Ecto neural progenitor cell (in vitro differentiated cells): ENCODE data around the gene DAD1.
"Not testable (repeated sequence)": the region's sequence is repeated elsewhere in the genome, so short reads cannot be mapped to it uniquely, and the experiment has no call there.

Experiments used
- DNase-seq: peaks from one replicate; pipeline ENCODE4 v3.0.0-alpha.2; 2018; ENCODE audit warnings: low spot score

The DAD1 gene

GRCh38 chr14:22598896-22599244, 9.8 kb upstream of the DAD1 start:
- no peak for DNase-seq

GRCh38 chr14:22598099-22598895, 9.3 kb upstream of the DAD1 start, which contains the start of gene ABHD4:
ABHD4 (plus strand) TSS chr14:22598300; CDS start chr14:22598307, 7 bp downstream.
- peak; percentile 89 for DNase-seq

- no peak for DNase-seq
Observed at GRCh38 chr14:22597771-22598098, 8.7 kb upstream of the DAD1 start.

- no peak for DNase-seq
Observed at GRCh38 chr14:22597265-22597664, 8.2 kb upstream of the DAD1 start.

- DNase-seq = no peak
Observed at GRCh38 chr14:22596354-22596879, 7.4 kb upstream of the DAD1 start.

GRCh38 chr14:22594156-22594716, 5.2 kb upstream of the DAD1 start:
- DNase-seq = no peak

GRCh38 chr14:22593601-22594000, 4.6 kb upstream of the DAD1 start:
- DNase-seq = no peak

GRCh38 chr14:22593189-22593588, 4.2 kb upstream of the DAD1 start:
- DNase-seq = no peak

- DNase-seq = no peak
Observed at GRCh38 chr14:22588526-22589095, 413 bp downstream of the DAD1 start.

GRCh38 chr14:22587677-22588422, 1.2 kb downstream of the DAD1 start:
- DNase-seq = not testable (repeated sequence)

GRCh38 chr14:22587247-22587646, 1.8 kb downstream of the DAD1 start:
- no peak for DNase-seq

- no peak for DNase-seq
Observed at GRCh38 chr14:22583994-22584393, 5.0 kb downstream of the DAD1 start.

GRCh38 chr14:22580625-22581024, 8.4 kb downstream of the DAD1 start:
- DNase-seq = no peak

- no peak for DNase-seq
Observed at GRCh38 chr14:22579881-22580280, 9.1 kb downstream of the DAD1 start.

- no peak for DNase-seq
Observed at GRCh38 chr14:22579236-22579635, 9.8 kb downstream of the DAD1 start.

GRCh38 chr14:22577334-22577908, 11.6 kb downstream of the DAD1 start:
- DNase-seq = no peak

- DNase-seq = no peak
Observed at GRCh38 chr14:22573804-22574203, 15.2 kb downstream of the DAD1 start.

GRCh38 chr14:22572562-22573058, 16.4 kb downstream of the DAD1 start:
- DNase-seq = no peak

- DNase-seq = peak; percentile 75
Observed at GRCh38 chr14:22570132-22570949, 18.7 kb downstream of the DAD1 start.

- DNase-seq = no peak
Observed at GRCh38 chr14:22569737-22570131, 19.3 kb downstream of the DAD1 start.

- no peak for DNase-seq
Observed at GRCh38 chr14:22569106-22569736, 19.8 kb downstream of the DAD1 start.
